Measurements from ENCODE around the gene TIMD4.

DNA sequence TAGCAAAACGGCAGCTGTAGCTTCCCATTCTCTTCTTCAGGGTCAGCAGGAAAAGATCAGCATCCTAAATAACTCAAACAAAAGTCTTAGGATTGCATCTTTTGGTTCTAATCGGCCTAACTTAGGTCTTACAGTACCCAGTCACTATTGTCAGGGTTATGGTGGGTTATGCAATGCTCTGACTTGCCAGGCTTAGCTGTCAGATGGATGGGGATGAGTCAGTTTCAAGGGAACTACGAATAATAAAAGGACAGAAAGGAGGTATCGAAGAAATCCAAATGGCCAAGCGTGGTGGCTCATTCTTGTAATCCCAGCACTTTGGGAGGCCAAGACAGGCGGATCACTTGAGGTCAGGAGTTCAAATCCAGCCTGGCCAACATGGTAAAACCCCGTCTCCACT is 66.5 kb downstream of the TIMD4 start:
- TF ChIP-seq POLR2A (IDR thresholded peaks at IDR 0.05; ENCODE audit: low read length) (no peak), GATA1 (IDR thresholded peaks at IDR 0.05; ENCODE audit: low read depth, low read length) (no peak)
